ENCODE results near the gene KCNJ14. TPM values are rescaled to one million over a fixed set of nuclear protein-coding genes. Genes with fewer than 3 reads are reported as not detected.

Gene KCNJ14
- total RNA-seq, 1 donor from 2014 or later, result 1.4 TPM

DNA sequence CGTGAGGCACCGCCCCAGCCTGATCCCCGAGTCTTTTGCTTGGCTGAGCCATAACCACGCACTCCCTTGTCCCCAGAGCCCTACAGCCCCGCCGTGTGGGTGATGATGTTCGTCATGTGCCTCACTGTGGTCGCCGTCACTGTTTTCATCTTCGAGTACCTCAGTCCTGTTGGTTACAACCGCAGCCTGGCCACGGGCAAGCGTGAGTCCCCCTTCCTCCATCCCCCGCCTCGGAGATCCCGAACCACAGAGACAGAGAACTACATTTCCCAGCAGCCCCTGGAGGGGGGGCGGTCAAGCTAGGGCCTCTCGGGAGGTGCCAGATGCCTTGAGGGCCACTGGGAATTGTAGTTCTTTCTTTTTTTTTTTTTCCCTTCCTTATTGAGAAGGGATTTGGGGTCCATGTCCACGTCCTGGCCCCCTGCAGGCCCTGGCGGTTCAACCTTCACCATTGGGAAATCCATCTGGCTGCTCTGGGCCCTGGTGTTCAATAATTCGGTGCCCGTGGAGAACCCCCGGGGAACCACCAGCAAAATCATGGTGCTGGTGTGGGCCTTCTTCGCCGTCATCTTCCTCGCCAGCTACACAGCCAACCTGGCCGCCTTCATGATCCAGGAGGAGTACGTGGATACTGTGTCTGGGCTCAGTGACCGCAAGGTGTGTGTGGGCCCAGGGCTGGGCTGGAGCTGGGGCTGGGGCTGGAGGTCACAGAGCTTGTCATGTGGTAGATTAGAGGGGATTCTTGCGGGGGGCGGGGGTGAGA, 36.0 kb upstream of the KCNJ14 start:
- DNase-seq (ENCODE audit: low read depth), result no peak

DNA sequence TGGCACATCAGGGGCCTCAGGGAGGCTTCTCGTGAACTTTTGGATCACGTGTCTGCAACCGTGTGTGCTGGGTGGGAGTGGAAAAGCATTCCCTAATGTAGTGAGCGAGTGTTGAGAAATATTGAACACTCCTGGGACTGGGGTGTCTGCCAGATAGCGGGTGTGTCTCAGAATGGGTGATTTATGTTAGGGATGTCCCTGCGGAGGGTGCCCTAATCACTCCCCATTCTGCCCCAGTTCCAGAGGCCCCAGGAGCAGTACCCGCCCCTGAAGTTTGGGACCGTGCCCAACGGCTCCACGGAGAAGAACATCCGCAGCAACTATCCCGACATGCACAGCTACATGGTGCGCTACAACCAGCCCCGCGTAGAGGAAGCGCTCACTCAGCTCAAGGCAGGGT, 33.8 kb upstream of the KCNJ14 start:
- H3K9me3 ChIP-seq (ENCODE audit: insufficient read depth, low read depth, low read length), result no peaks in the 10 kb centered on the region
- no peak for FAIRE-seq

More for the DNA sequence above, 36.0 kb upstream of the KCNJ14 start:
- peaks cover 14% of the 10 kb centered on the region for H3K4me1 ChIP-seq (ENCODE audit: insufficient read depth, low read length)
- no peaks in the 10 kb centered on the region for H4K20me1 ChIP-seq (ENCODE audit: insufficient read depth, low read length)
- no peaks in the 10 kb centered on the region for H3K27me3 ChIP-seq (ENCODE audit: insufficient read depth, low read length)
- no peaks in the 10 kb centered on the region for H3K9me3 ChIP-seq (ENCODE audit: insufficient read depth, low read depth, low read length)
- peak overlapping the region; percentile 63 for H2AFZ ChIP-seq (ENCODE audit: low read depth, low read length)
- H3K4me3 Mint-ChIP-seq (ENCODE audit: unreplicated experiment), result no peak overlapping the region
- H3K36me3 Mint-ChIP-seq (ENCODE audit: low read depth, unreplicated experiment), result peaks cover 20% of the 10 kb centered on the region
- H3K27ac ChIP-seq (ENCODE audit: low read depth, low read length), result no peak overlapping the region
- FAIRE-seq, result no peak
- no peaks in the 10 kb centered on the region for H3K79me2 ChIP-seq (ENCODE audit: insufficient read depth, low read length)
- peak overlapping the region; percentile 87 for H3K27ac Mint-ChIP-seq (ENCODE audit: unreplicated experiment)
- H3K4me1 Mint-ChIP-seq (ENCODE audit: low read depth, unreplicated experiment), result peaks cover 8% of the 10 kb centered on the region
- H3K9ac ChIP-seq (ENCODE audit: low read length), result no peak overlapping the region
- TF ChIP-seq, protein P1, sequence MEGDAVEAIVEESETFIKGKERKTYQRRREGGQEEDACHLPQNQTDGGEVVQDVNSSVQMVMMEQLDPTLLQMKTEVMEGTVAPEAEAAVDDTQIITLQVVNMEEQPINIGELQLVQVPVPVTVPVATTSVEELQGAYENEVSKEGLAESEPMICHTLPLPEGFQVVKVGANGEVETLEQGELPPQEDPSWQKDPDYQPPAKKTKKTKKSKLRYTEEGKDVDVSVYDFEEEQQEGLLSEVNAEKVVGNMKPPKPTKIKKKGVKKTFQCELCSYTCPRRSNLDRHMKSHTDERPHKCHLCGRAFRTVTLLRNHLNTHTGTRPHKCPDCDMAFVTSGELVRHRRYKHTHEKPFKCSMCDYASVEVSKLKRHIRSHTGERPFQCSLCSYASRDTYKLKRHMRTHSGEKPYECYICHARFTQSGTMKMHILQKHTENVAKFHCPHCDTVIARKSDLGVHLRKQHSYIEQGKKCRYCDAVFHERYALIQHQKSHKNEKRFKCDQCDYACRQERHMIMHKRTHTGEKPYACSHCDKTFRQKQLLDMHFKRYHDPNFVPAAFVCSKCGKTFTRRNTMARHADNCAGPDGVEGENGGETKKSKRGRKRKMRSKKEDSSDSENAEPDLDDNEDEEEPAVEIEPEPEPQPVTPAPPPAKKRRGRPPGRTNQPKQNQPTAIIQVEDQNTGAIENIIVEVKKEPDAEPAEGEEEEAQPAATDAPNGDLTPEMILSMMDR (IDR thresholded peaks at IDR 0.05; ENCODE audit: insufficient read depth, low read depth, low read length), result no peak
- no peak for TF ChIP-seq EZH2 (IDR thresholded peaks at IDR 0.05; ENCODE audit: insufficient read depth, low read length)
- H3K9me3 Mint-ChIP-seq (ENCODE audit: unreplicated experiment), result no peaks in the 10 kb centered on the region
- no peak overlapping the region for H3K4me3 ChIP-seq (ENCODE audit: insufficient read depth, low read depth, low read length)
- H3K27me3 Mint-ChIP-seq (ENCODE audit: low read depth, unreplicated experiment), result no peaks in the 10 kb centered on the region
- H3K36me3 ChIP-seq (ENCODE audit: insufficient read depth, low read length), result no peaks in the 10 kb centered on the region
- H3K4me2 ChIP-seq (ENCODE audit: low read length), result peak overlapping the region; percentile 66

More for the DNA sequence above, 33.8 kb upstream of the KCNJ14 start:
- TF ChIP-seq, protein P1 (IDR thresholded peaks at IDR 0.05; ENCODE audit: insufficient read depth, low read depth, low read length), result no peak
- TF ChIP-seq EZH2 (IDR thresholded peaks at IDR 0.05; ENCODE audit: insufficient read depth, low read length), result no peak
- H3K4me1 Mint-ChIP-seq (ENCODE audit: low read depth, unreplicated experiment), result peaks cover 15% of the 10 kb centered on the region
- Histone ChIP-seq H3K4me3 (ENCODE audit: insufficient read depth, low read depth, low read length) (no peak overlapping the region), H3K9ac (ENCODE audit: low read length) (no peak overlapping the region), H3K79me2 (ENCODE audit: insufficient read depth, low read length) (no peaks in the 10 kb centered on the region), H3K36me3 (ENCODE audit: insufficient read depth, low read length) (no peaks in the 10 kb centered on the region), H3K4me1 (ENCODE audit: insufficient read depth, low read length) (peaks cover 16% of the 10 kb centered on the region), H2AFZ (ENCODE audit: low read depth, low read length) (no peak overlapping the region), H3K27ac (ENCODE audit: low read depth, low read length) (no peak overlapping the region), H3K4me2 (ENCODE audit: low read length) (no peak overlapping the region), H4K20me1 (ENCODE audit: insufficient read depth, low read length) (no peaks in the 10 kb centered on the region), H3K27me3 (ENCODE audit: insufficient read depth, low read length) (no peaks in the 10 kb centered on the region)
- no peak for DNase-seq (ENCODE audit: low read depth)
- H3K27ac Mint-ChIP-seq (ENCODE audit: unreplicated experiment), result no peak overlapping the region
- no peak overlapping the region for H3K4me3 Mint-ChIP-seq (ENCODE audit: unreplicated experiment)
- peaks cover 15% of the 10 kb centered on the region for H3K36me3 Mint-ChIP-seq (ENCODE audit: low read depth, unreplicated experiment)
- H3K9me3 Mint-ChIP-seq (ENCODE audit: unreplicated experiment), result no peaks in the 10 kb centered on the region
- no peaks in the 10 kb centered on the region for H3K27me3 Mint-ChIP-seq (ENCODE audit: low read depth, unreplicated experiment)
